RPMI7951 (cell line): ENCODE results near the gene CFAP20. TPM values are rescaled to one million over a fixed set of nuclear protein-coding genes. Genes with fewer than 3 reads are reported as not detected.

Source experiments
- total RNA-seq: library from RNA; depleted of rRNA; stranded (reverse); fragments of >200 nt; shearing (Covaris generic); gene quantifications from 2 replicates; pipeline ENCODE4 v1.2.3, GENCODE V29; 2014; rRNA removed

CFAP20 gene
- total RNA-seq, 1 experiment from 2014 or later, result 110 TPM

Other genes with a start within 250 kb of the CFAP20 start
- gene CNGB1, start 158.3 kb downstream of the CFAP20 start, total RNA-seq, result not detected in 2 replicates
- 1.1 and 1.3 TPM in 2 replicates for gene ZNF319, start 128.7 kb downstream of the CFAP20 start, total RNA-seq
- 28.6 and 31.0 TPM in 2 replicates for gene USB1, start 128.0 kb downstream of the CFAP20 start, total RNA-seq
- 2.6 and 7.7 TPM in 2 replicates for gene MMP15, start 103.6 kb downstream of the CFAP20 start, total RNA-seq
- gene CSNK2A2, start 68.7 kb upstream of the CFAP20 start, total RNA-seq, result 15.6 and 15.8 TPM in 2 replicates
- not detected in 2 replicates for gene PRSS54, start 165.6 kb upstream of the CFAP20 start, total RNA-seq